OCI-LY3 (cell line): ENCODE data around the gene SH3TC2.

Experiments
- H2AFZ ChIP-seq: fragments of 200-600, 300-600 bp; shearing (Covaris generic); 2 replicates; pipeline ENCODE4 v1.6.0; 2014; ENCODE audit warnings: antibody characterized with exemption, low read depth, low read length
- H3K27ac ChIP-seq: fragments of 200-600, 300-600 bp; sonication (generic); 2 replicates; pipeline ENCODE4 v1.5.1; 2014; ENCODE audit warnings: mild to moderate bottlenecking, low read length, moderate library complexity, mixed read lengths
- H3K27me3 ChIP-seq: fragments of 200-600, 300-600 bp; sonication (generic); 2 replicates; pipeline ENCODE4 v1.6.1; 2014; ENCODE audit warnings: low read depth, low read length, mixed read lengths
- H3K36me3 ChIP-seq: fragments of 200-600, 300-600 bp; sonication (generic); replicated peaks from 2 replicates; pipeline ENCODE3; 2014; ENCODE audit warnings: low read depth, low read length, mixed read lengths
- H3K4me1 ChIP-seq: fragments of 300-600, 200-600 bp; sonication (generic); 2 replicates; pipeline ENCODE4 v1.6.1; 2014; ENCODE audit warnings: low read length, mixed read lengths
- H3K4me2 ChIP-seq: fragments of 200-600, 300-600 bp; sonication (generic); 2 replicates; pipeline ENCODE4 v1.6.1; 2014; ENCODE audit warnings: low read length, mixed read lengths
- H3K4me3 ChIP-seq: fragments of 300-600, 200-600 bp; sonication (generic); 2 replicates; pipeline ENCODE4 v1.5.1; 2014; ENCODE audit warnings: antibody characterized with exemption, mild to moderate bottlenecking, low read length, moderate library complexity
- H3K79me2 ChIP-seq: fragments of 300-600, 200-600 bp; shearing (Covaris generic); 2 replicates; pipeline ENCODE4 v1.6.1; 2014; ENCODE audit warnings: mild to moderate bottlenecking, low read length, mixed read lengths
- H3K9ac ChIP-seq: fragments of 300-600, 200-600 bp; shearing (Covaris generic); 2 replicates; pipeline ENCODE4 v1.6.0; 2014; ENCODE audit warnings: mild to moderate bottlenecking, low read length, moderate library complexity
- H3K9me3 ChIP-seq: fragments of 200-600, 300-600 bp; shearing (Covaris generic); 2 replicates; pipeline ENCODE4 v1.6.1; 2014; ENCODE audit warnings: low read length, mixed read lengths; ENCODE audit not compliant: insufficient read depth
- H4K20me1 ChIP-seq: fragments of 200-600, 300-600 bp; sonication (generic); 2 replicates; pipeline ENCODE4 v1.6.1; 2016; ENCODE audit warnings: low read length, mixed read lengths; ENCODE audit not compliant: insufficient read depth
- CTCF ChIP-seq: fragments of 200-600, 300-600 bp; sonication (generic); IDR thresholded peaks from 2 replicates; pipeline ENCODE4 v1.5.1; 2014; ENCODE audit warnings: antibody characterized with exemption, low read length, low read depth
- EZH2phosphoT487 ChIP-seq: fragments of 200-600 bp; shearing (Covaris generic); IDR thresholded peaks from 2 replicates; pipeline ENCODE4 v1.6.1; 2018; ENCODE audit warnings: antibody characterized with exemption, mixed run types, low read depth

Gene SH3TC2

DNA sequence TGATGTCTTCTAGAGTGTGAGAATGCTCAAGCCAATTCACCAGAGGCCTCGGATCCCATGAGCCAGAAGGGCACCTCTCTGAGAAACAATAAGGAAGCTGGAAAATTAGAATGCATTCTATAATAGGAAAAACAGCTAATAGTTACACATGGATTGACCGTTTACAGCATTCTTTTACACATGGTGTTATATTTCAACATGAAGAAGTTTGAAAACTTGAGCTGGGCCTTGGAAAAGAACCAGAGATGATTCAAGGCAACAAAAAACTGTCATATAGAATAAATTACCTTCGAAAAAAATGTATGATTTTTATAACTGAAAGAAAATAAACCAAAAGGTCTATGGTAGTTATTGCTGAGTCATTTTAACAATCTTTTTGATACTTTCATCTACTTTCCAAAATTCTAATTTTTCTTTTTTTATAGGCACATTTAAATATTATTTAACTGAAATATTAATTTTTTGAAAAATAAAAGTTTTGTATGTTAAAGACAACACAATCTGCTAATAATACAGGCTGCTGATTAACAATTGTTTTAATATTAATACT is 6.2 kb downstream of the SH3TC2 start:
- no peaks in the 10 kb centered on the region for H3K4me1 ChIP-seq
- TF ChIP-seq CTCF (no peak), EZH2phosphoT487 (no peak)
- H3K4me3 ChIP-seq: no peak overlapping the region
- no peaks in the 10 kb centered on the region for H3K27me3 ChIP-seq
- no peaks in the 10 kb centered on the region for H3K36me3 ChIP-seq
- no peak overlapping the region for H3K9ac ChIP-seq
- no peak overlapping the region for H3K4me2 ChIP-seq
- H2AFZ ChIP-seq: no peak overlapping the region
- no peaks in the 10 kb centered on the region for H3K79me2 ChIP-seq
- no peaks in the 10 kb centered on the region for H3K9me3 ChIP-seq
- H3K27ac ChIP-seq: no peak overlapping the region
- no peaks in the 10 kb centered on the region for H4K20me1 ChIP-seq

DNA sequence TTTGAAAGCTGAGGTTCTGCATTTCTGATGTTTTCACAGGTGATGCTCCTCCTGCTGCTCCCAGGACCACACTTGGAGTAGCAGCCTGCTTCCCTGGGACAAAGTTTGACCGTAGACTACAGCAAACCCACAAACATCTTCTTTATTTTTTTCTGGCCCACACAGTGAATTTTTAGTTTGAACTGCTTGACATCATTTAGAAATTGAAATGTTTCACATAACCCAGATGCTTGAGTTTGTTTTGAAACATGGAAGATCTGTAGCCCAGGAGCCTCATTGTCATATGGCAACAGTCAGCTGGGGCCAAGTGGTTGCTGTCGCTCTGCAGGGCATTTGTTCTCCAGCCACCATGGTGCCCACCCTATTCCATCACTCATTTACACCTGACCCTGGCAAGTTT is 8.4 kb downstream of the SH3TC2 start:
- no peaks in the 10 kb centered on the region for H4K20me1 ChIP-seq
- no peak overlapping the region for H2AFZ ChIP-seq
- no peaks in the 10 kb centered on the region for H3K79me2 ChIP-seq
- H3K36me3 ChIP-seq: no peaks in the 10 kb centered on the region
- no peak overlapping the region for H3K4me2 ChIP-seq
- no peak overlapping the region for H3K4me3 ChIP-seq
- TF ChIP-seq EZH2phosphoT487 (no peak), CTCF (no peak)
- no peaks in the 10 kb centered on the region for H3K4me1 ChIP-seq
- no peak overlapping the region for H3K27ac ChIP-seq
- no peaks in the 10 kb centered on the region for H3K9me3 ChIP-seq
- H3K27me3 ChIP-seq: no peaks in the 10 kb centered on the region
- H3K9ac ChIP-seq: no peak overlapping the region

GRCh38 chr5:149053072-149053695 is 9.7 kb downstream of the SH3TC2 start:
- Histone ChIP-seq H3K9ac (no peak overlapping the region), H2AFZ (no peak overlapping the region), H3K4me1 (no peaks in the 10 kb centered on the region), H3K36me3 (no peaks in the 10 kb centered on the region), H3K4me2 (no peak overlapping the region), H3K27ac (no peak overlapping the region), H3K9me3 (no peaks in the 10 kb centered on the region), H3K79me2 (no peaks in the 10 kb centered on the region), H3K4me3 (no peak overlapping the region), H3K27me3 (no peaks in the 10 kb centered on the region), H4K20me1 (no peaks in the 10 kb centered on the region)
- TF ChIP-seq CTCF (no peak), EZH2phosphoT487 (no peak)

DNA sequence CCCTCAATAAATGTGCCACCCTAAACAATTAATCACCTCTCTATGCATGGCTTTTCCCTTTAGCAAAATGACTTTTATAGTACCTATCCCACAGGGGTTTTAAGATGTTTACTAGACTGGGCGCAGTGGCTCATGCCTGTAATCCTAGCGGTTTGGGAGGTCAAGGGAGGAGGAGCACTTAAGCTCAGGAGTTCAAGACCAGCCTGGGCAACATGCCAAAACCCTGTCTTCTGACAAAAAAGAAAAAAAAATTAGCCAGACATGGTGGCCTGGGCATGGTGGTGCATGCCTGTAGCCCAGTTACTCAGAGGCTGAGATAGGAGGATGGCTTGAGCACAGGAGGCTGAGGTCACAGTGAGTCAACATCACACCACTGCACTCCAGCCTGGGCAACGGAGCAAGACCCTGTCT is 13.5 kb downstream of the SH3TC2 start:
- Histone ChIP-seq H3K79me2 (no peaks in the 10 kb centered on the region), H3K36me3 (no peaks in the 10 kb centered on the region), H3K4me1 (no peaks in the 10 kb centered on the region), H3K9me3 (no peaks in the 10 kb centered on the region), H4K20me1 (no peaks in the 10 kb centered on the region), H2AFZ (no peak overlapping the region), H3K27ac (no peak overlapping the region), H3K27me3 (no peaks in the 10 kb centered on the region; the same call in 1 of the 2 replicates), H3K9ac (no peak overlapping the region), H3K4me3 (no peak overlapping the region), H3K4me2 (no peak overlapping the region)
- TF ChIP-seq CTCF (no peak), EZH2phosphoT487 (no peak)
